NCI-H2029 treated with DMSO at 0.1 percent for 48 hours (cell line): ENCODE results near the gene STUB1.

Experiments used
- DNase-seq: peaks from one replicate; lab custom pipeline; 2025; lab: John Stamatoyannopoulos, UW

The STUB1 gene

DNA sequence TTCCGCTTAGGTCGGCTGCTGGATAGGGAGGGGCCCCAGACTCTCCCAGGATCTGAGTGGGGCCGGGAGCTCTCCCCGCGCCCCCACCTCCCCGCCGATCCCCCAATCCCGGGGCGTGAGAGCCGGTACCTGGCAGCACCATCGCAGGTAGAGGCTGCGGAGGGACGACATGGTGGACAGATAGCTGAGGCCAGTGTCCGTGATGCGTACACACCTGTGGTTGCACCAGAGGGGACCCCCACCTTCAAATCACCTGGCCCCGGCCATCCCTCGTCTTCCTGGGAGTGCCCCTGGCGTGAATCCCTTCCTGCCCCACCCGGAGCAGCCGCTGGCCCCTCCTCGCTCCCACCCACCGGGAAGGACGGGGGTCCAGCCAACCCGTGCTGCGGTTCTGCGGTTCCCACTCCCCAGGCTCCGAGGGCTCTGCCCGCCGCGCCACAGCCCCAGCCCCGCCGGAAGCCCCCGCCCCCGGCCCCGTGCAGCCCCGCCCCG, 14.7 kb downstream of the STUB1 start:
- no peak for DNase-seq

DNA sequence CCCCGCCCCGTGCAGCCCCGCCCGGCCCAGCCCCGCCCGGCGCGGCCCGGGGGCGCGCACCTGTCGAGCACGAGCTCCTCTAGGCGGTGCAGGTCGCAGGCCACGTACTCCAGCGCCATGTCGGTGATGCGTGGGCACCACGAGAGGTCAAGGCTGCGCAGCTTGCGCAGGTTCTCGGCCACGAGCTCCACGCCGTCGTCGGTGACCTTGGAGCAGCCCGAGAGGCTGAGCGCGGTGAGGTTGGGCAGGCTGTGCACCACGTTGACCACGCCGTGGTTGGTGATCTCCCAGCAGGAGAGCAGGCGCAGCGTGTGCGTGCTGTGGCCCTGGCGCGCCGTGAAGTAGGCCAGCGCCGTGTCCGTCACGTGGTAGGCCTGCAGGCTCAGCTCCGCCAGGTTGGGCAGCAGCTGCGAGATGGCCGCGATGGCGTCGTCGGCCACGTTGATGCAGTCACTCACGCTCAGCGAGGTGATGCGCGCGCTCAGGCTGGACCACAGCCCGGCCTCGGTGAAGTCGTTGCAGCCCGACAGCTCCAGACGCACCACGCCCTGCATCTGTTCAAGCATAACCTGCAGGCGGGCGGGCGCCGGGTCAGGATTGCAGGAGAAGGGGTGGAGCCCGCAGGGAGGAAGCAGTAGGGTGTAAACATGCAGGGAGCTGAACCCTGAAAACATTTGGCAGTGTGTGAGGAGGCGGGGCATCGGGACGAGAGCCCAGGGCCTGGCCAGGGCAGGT, 15.3 kb downstream of the STUB1 start:
- DNase-seq = peak; percentile 68

DNA sequence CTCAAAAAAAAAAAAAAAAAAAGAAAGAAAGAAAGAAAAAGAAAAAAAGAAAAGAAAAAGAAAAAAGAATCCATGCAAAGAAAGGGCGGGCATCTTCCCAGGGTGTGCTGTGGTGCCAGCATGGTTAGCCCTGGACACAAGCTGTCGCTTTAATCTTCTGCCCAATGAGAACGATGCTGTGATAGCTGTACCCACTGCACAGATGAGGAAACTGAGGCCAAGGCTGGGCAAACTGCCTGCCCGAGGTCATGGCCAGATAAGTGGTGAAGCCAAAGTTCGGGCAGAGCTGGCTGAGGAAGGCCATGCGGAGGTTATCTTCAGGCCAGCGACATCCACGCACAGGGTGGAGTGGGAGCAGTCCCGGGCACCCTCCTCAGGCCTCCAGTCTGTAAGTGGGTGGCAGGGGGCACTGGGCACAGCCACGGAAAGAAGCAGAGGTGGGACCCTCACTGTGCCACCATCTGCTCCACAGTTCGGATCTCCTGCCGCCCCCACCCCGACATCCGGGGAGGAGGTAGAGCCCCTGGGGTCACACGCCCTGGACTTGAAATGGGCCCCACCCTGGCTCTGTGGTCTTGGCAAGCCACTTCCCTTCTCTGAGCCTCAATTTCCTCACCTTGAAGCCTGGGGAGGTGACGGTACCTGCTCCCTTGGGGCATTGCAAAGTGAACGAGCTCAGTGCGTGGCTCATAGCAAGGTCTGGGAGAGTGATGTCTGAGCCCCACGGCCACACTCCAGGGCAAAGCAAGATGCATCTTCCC, 18.9 kb downstream of the STUB1 start:
- DNase-seq = no peak

DNA sequence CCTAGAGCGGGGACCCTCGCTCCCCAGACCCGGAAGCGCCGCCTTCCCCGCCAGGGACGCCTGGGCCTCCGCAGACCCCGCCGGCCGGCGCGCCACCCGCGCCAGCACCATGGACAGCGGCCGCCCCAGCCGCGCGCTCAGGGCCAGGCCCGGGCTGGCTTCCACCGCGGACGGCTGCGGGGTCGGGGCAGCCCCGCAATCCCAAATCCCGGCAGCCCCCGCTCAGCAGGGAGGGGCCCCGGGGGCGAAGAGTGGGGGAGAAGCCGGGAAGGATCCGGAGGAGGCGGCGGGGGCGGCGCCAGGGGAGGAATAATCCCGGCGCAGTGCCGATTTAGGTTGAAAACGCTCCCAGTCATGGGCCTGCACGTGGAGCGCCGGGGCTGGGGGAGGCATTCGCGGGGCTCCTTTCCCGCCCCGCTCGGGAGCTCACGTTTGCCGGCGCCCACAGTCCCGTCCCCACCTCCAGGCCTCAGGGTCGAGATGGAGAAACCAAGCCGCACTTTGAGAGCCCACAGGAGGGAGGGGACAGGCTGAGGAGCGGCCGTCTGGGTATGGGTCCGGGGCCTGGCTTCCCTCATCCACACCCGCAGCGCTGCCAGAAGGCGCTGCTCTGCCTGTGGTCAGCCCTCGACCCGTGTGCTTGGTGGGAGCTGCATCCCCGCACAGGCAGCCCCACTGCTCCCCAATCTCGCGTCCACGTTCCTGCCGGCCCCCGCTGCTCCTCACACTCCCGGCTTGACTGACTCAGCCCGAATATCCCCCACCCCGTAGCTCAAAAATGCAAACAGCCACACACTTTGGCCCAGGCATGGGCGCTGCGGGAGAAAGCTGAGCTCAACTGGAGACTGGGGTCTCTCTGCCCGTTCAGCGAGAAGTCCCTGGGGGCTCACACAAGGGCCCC, 20.7 kb downstream of the STUB1 start:
- DNase-seq = no peak

DNA sequence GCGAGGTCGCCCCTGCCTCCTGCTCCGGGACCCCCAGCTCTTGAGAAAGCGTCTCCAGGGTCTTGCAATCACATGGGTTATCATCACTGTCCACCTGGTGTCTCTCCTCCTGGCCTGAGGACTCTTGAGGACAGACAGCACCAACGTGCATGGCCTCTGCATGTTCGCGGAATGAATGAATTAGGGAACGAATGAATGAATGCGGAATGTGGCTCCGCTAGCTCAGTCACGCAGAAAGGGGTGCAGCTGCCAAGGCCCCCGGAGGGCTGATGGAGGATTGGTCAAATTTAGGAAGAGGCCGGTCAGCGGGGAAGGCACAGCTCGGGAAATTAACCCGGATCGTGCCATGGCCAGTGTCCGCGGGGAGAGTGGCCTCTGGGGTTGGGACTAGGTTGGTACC, 22.1 kb downstream of the STUB1 start:
- DNase-seq = no peak

DNA sequence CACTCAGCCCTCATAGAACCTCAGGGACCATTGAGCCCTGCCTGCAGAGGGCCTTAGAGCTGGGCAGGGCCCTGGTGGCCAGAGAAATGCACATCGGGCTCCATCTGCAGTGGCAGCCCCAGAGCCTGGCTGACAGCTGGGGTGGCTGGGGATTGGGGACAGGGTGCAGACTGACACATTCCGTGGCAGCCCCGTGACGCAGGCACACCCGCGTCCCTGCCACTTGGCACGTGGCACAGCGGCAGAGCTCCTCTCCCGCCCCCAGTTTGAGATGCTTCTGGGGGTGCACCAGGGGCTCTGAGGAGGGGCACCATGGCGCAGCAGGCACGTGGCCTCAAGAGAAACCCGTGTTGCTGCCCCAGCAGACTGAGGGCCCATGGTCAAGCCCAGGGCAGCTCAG, 23.2 kb downstream of the STUB1 start:
- no peak for DNase-seq

DNA sequence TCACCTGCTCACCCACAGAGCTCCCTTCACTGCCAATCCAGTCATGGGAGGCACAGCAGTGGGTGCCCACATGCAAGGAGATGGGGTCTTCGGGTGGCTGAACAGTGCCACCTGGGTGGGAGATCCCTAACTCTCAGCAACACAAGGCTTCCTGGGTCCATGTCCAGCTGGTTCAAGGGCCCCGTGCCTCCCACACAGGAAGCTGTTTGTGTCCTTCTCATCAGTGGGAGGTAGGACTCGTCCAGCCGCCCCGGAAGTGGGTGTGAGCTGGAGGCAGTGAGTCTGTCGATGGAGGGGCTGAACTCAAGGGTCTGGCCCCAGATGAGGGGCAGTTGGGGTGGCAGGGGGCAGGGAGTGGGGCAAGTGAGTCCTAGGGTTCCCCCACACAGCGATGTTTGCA, 23.8 kb downstream of the STUB1 start:
- DNase-seq = no peak

DNA sequence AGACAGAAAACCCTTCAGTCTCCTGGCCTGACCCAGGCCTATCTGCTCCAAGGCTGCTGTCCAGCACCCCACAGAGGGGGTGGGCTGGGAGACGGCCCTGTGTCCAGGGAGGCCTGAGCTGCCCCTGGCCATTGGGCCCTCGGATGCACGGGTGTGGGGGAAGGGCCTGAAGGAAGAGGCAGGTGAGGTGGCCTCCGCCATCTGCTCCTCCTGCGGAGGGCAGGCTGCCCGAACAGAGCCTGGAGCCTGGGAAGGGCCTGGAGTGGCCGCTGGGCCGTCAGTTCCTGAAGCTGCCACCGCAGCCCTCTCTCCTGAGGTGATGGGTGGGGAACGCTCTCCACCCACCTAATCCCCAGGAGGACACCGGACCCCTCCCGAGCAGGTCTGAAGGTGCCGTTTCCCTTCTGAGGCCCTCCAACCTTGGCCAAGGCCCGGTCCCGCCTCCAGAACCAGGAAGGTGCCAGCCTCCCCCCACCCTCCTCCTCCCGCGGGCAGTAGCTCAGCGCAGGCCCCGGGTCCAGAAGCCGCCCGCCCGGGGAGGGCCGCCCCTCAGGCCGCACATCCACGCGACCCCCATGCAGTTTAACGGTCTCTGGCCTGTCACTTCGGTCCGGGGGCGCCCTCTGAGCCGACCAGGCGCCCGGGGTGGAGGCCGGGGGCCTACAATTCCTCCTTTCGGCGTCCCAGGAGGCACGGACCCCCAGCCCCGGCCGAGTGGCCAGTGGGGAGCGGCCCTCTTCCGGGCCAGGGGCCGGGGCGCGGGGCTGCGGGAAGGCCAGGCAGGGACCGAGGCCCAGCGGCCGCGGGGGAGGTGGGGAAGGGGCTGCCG, 24.6 kb downstream of the STUB1 start:
- DNase-seq = no peak

DNA sequence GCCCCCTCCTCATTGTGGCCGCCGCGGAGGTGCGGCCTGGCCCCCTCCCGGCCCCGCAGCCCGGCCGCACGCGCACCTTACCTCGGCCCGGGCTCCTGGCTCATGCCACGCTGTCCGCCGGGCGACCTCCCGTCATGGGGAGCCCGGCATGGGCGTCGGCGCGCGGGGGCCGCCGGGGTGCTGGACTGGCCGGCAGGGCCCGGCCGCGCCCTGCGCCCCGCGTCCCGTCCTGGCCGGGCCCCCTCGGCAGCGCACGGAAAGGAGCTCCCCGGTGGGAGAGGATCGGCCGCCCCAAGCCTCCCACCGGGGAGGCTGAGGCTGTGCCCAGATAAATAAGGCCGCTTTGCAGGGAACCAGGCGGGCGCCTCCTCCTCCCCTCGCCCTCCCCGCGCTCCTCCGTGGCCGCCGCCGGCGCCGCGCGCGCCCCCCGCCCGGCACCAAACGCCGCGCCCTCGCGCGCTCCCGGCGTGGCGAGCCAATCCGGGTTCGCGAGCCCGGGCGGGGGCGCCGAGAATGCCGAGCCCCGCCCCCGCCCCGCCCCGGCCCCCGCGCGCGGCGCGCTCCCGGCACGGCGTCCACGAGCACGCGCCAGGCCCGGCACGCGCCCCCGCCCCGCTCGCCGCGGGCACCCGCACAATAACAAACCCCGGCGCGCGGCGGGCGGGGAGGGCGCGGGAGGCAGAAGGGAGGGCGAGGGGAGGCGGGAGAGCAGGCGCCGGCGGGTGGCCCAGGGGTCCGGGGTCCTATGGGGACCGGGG, 25.4 kb downstream of the STUB1 start, which contains the start of gene FBXL16:
Gene FBXL16, minus strand, starts transcription at position 371 of the 758 bp plus-strand sequence. CDS start 8,396 bp downstream, outside the sequence.
- DNase-seq = no peak

DNA sequence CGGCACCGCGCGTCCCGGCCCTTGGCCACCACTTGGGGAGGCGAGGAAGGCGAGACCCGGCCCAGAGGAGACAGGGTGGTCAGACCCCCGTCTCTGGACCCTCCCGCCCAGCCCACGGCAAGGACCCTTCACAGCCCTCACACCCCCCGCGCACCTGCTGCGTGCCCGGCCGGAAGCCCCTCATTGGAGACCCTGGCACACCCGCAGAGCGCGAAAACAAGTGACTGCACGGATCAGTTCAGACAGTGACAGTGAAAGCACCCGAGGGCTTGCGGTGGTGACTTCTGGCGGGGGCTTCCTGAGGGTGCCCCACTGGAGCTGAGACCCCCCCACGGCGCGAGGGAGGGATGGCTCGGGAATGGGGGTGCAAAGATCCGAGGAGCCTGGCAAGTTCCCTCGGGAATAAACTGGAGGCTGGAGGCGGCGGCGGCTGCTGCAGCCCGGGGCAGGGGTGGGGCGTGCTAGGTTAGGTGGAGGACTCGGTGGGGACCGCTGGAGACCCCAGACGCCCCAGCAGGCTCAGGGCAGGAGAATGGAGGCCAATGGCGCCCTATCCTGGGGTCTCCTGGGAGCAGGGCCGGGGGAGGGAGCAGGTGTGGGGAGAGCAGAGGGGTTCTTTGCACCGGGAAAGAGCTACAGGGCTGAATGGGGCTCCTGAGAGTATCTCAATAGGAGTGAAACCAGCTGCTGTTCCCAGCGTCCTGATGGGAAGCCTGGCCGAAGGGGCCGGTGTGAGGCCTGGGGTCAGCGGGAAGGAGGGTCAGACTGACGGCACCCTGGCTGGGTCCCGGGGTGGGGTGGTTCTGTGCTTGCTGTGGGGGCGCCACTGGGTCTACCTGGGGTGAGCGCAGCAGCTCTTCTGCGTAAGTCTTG, 26.2 kb downstream of the STUB1 start:
- DNase-seq = no peak

DNA sequence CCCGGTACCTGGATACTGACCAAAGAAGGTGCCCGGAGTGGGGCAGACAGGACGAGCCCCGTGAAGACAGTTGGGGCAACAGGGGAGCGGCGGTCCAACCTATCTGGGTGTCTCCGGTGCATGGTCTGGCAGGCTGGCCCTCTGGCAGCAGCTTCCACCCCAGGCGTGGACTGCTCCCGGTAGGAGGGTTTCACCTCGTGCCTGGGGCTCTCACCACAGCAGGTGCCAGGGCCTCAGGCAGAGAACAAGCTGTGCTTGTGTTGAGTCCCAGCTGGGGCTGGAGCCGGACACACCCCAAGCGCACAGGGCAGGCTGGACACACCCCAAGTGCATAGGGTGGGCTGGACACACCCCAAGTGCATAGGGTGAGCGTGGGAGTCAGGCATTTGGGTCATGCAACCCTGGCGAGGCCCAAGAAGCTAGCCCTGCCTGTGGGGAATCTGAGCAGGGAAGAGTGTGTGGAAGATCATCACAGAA, 26.9 kb downstream of the STUB1 start:
- no peak for DNase-seq

DNA sequence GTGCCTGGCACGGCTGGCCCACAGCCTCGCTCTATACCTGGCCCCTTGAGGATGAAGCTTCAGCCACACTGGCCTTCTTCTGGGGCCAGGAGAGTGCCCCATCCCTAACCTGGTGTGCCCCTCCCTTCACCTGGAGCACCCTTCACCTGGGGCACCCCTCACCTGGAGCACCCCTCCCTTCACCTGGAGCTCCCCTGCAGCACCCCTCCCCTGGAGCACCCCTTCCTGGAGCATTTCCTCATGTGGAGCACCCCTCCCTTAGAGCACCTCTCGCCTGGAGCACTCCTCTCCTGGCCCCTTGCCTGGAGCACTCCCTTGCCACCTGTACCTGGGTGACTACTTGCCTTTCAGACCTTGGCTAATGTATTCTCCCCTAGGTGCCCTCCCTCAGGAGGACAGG, 27.8 kb downstream of the STUB1 start:
- no peak for DNase-seq

DNA sequence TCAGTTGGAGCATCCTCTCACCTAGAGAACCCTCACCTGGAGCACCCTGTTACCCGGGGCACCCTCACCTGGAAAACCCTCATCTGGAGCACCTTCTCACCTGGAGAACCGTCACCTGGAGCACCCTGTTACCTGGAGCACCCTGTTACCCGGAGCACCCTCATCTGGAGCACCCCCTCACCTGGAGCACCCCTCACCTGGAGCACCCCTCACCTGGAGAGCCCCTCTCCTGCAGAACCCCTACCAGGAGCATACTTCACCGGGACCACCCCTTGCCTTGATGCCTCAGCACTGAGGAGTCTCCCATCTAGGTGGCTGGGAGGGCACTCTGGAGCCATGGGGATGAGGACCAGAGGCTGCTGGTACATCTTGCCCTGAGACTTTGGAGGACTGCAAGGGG, 28.7 kb downstream of the STUB1 start:
- DNase-seq = no peak

DNA sequence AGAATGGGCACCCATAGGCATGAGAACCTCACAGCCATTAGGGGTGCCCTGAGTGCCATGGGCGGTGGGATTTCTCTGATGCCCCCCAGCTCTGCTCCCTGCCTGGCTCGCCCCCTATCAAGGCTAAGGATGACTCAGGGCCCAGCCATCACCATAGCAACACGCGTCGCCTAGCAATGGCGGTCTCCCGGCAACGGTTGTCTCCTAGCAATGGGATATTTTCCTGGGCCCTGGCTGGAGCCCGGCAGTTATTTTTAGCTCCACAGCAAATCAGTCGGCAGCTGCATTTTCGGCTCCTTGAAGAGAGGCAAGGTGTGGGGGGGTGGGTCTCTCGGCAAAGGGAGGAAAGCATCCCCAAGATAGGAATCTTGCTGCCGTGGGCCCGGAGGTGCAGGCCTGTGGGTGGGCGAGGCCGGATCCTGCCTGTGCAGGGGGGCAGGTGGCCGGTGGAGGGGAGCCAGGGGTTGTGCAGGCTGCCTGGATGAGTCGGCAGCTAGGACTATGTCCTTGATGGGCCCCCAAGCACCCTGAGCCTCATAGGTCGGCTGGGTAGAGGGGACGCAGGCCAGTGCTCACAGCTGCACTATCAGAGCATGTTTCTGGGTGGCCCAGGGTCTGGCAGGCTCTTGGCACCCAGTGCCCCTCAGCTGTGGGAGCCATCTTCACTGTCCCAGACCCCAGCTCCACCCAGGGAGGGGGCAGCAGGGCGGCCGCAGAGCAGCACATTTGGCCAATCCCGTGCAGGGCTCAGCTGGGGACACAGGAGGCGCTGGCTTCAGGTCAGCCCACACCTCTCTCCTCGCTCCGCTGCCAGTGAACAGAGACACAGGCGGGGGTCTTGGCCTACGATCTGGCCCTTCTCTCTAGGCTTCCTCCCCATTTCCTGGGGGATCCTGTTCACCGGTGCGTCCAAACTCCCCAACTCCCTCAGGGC, 29.6 kb downstream of the STUB1 start:
- DNase-seq = no peak

DNA sequence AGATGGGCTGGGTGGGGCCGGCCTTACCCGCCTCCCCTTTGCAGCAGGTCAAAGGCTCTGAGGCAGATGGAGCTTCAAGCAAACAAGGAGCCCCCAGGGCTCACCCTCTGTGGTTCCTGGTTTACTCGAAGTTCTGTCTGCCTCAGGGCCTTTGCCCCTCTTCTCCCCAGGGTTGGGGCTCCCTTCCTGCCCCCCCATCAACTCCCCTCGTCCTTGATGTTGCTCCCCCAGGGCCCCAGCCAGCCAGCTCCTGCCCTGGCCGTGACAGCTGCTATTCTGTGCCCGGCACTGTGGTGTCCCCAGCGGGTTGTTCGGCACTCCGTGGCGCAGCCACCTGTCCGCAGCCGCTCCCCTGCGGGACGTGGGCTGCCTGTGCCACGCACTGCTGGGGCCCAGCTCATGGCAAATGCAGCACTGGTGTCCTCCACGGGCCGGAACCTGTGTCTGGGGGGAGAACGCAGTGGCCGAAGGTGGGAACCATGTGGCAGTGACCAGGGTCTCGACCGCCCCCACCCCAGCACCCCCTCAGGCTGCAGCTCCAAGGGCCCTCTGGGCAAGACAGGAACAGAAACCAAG, 30.4 kb downstream of the STUB1 start:
- DNase-seq = no peak

DNA sequence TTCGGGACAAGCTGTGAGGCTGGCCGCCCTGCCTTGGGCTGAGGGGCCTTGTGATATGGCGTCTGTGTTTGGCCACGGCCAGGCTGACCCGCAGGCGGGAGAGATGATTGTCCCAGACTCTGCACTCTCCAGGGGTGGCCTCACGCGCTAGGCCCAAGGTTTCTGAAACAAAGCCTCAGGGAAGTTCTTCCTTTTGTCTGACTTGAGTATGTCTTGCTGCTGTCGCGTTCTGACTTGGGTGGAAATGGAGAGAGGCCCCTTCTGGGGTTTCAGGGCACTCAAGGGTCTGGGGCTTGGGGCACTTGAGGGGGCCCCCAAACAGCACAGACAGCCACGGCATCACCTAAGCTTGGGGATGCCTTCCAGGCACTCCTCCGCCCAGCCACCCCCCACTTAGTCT, 30.9 kb downstream of the STUB1 start:
- DNase-seq = no peak

DNA sequence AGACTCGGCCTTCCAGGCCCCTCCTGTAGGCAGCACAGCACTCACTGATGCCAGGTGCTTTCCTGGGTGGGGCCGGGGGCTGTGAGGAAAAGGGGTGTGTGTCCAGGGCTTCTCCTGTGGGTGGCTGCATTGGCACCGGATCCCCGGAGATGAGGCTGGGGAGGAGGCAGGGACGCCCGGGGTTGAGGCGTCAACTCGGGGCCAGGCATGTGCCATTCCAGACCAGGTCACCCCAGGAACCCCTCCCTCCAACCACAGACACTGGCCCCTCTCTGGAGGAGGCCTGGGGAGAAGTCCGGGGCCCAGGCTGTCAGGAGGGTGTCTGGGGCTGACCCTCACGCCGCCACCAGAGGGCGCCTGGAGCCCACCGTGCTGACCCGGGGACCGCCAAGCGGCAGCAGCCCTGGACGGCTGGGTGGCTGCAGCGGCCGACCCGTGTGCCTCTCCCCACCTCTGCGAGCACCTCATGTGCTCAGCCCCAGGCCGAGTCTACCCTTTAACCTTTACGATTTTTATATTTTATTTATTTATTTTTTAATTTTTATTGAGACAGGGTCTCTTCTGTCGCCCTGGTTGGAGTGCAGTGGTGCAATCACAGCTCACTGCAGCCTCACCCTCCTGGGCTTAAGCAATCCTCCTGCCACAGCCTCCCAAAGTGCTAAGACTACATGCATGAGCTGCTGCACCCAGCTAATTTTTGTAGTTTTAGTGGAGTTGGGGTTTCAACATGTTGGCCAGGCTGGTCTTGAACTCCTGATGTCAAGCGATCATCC, 31.5 kb downstream of the STUB1 start:
- no peak for DNase-seq
